Cardiac muscle cell (in vitro differentiated cells and primary cell): ENCODE measurements around the gene NLGN4X. TPM values are rescaled to one million over a fixed set of nuclear protein-coding genes. Genes with fewer than 3 reads are reported as not detected.
A peak's percentile ranks its signal among the peaks of the same experiment; 100 is the strongest.

Source experiments
- DNase-seq, 2 donors: peaks; one replicate each; pipeline versions ENCODE4 v3.0.0 to v3.0.0-alpha.2; 2010 to 2017; ENCODE audit warnings: low read depth in 1 of 2, low spot score in 1 of 2
- H3K27ac ChIP-seq: fragments of 200-600 bp; sonication (generic); 2 replicates; pipeline ENCODE4 v1.5.1; 2016
- H3K27me3 ChIP-seq: fragments of 200-600 bp; sonication (generic); 2 replicates; pipeline ENCODE4 v1.6.0; 2016; ENCODE audit warnings: control low read depth
- H3K36me3 ChIP-seq: fragments of 200-600 bp; sonication (generic); 2 replicates; pipeline ENCODE4 v1.5.1; 2016; ENCODE audit warnings: control low read depth
- H3K4me1 ChIP-seq: fragments of 200-600 bp; sonication (generic); 2 replicates; pipeline ENCODE4 v1.8.1; 2017; ENCODE audit warnings: low read depth, mild to moderate bottlenecking, mixed run types
- H3K4me3 ChIP-seq: fragments of 200-600 bp; sonication (generic); 2 replicates; pipeline ENCODE4 v1.5.1; 2016; ENCODE audit warnings: mild to moderate bottlenecking
- H3K9me3 ChIP-seq: fragments of 200-600 bp; sonication (generic); 2 replicates; pipeline ENCODE4 v1.5.1; 2017; ENCODE audit warnings: low read depth, mild to moderate bottlenecking, control low read depth
- CTCF ChIP-seq: IDR thresholded peaks from 2 replicates; pipeline ENCODE4 v1.5.1; 2012; ENCODE audit warnings: low read depth, mild to moderate bottlenecking, low read length
- polyA plus RNA-seq: library from polyadenylated mRNA; unstranded; fragments of >200 nt; fragmentation: Nextera tagmentation; extraction: Ambion mirVana; gene quantifications from 2 replicates; pipeline ENCODE4 v1.2.1, GENCODE V29; 2016
- total RNA-seq: library from RNA; depleted of rRNA; stranded (reverse); fragments of >200 nt; gene quantifications from 2 replicates; pipeline ENCODE4 v1.2.3, GENCODE V29; 2016

NLGN4X gene
- total and polyA plus RNA-seq, 2 experiments from 2014 or later: 4.2 to 6.9 TPM

GRCh38 chrX:6029014-6029413, 199.7 kb downstream of the NLGN4X start:
- Histone ChIP-seq H3K27me3 (no peaks in the 10 kb centered on the region), H3K27ac (no peak overlapping the region), H3K9me3 (no peaks in the 10 kb centered on the region), H3K36me3 (no peaks in the 10 kb centered on the region), H3K4me1 (no peaks in the 10 kb centered on the region), H3K4me3 (no peak overlapping the region)
- DNase-seq: no peak
- TF ChIP-seq CTCF: no peak

DNA sequence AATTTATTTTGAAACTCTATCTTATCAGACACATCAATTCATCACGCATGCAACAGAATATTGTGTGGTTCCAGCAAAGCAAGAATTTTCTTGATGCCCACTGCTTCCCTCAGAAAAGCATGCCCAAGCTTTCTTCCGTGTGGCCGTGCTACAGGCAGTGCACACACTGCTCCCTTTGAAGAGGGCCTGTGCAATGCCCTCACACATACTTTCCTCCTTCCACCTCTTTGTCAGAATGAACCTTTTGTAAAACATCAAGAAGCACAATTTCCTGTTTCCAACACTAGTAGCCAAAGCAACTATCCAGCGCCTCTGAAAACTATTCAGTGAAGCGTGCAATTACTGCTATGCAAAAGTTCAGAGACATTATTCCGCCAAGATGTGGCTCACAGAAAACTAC, 201.7 kb downstream of the NLGN4X start:
- no peak for TF ChIP-seq CTCF
- H3K4me3 ChIP-seq: no peak overlapping the region
- no peak for DNase-seq
- no peaks in the 10 kb centered on the region for H3K27me3 ChIP-seq
- H3K36me3 ChIP-seq: no peaks in the 10 kb centered on the region
- H3K27ac ChIP-seq: no peak overlapping the region
- H3K9me3 ChIP-seq: no peaks in the 10 kb centered on the region
- H3K4me1 ChIP-seq: no peaks in the 10 kb centered on the region

DNA sequence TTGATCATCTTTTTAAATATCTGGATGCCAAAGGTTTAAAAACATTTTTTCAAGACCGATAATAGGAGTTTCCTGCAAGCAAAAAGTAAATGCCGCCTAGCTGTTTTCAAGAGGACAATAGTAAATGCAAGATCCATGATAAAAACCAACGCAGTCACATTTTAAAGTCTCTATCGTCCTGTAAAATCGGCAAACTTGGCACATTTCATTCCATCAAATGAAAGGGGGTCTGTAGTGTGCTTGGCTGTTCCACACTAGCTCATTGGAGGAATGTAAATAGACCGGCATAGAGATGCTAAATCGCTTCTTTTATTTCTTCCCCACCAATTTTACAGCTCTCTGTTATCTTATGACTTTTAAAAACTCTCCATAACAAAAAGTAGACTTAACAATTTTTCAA, 202.2 kb downstream of the NLGN4X start:
- no peak overlapping the region for H3K27ac ChIP-seq
- TF ChIP-seq CTCF: no peak
- no peak overlapping the region for H3K4me3 ChIP-seq

GRCh38 chrX:6024204-6024603, 204.5 kb downstream of the NLGN4X start:
- H3K36me3 ChIP-seq: no peaks in the 10 kb centered on the region
- no peak for DNase-seq
- no peaks in the 10 kb centered on the region for H3K9me3 ChIP-seq
- H3K27me3 ChIP-seq: no peaks in the 10 kb centered on the region
- no peaks in the 10 kb centered on the region for H3K4me1 ChIP-seq
- no peak for TF ChIP-seq CTCF
- H3K4me3 ChIP-seq: no peak overlapping the region
- no peak overlapping the region for H3K27ac ChIP-seq

More for the DNA sequence above, 202.2 kb downstream of the NLGN4X start:
- Histone ChIP-seq H3K4me1 (no peaks in the 10 kb centered on the region), H3K9me3 (no peaks in the 10 kb centered on the region), H3K27me3 (no peaks in the 10 kb centered on the region), H3K36me3 (no peaks in the 10 kb centered on the region)
- DNase-seq: no peak

- H3K9me3 ChIP-seq: no peaks in the 10 kb centered on the region
- H3K27me3 ChIP-seq: no peaks in the 10 kb centered on the region
- TF ChIP-seq CTCF: peak; percentile 37
- no peaks in the 10 kb centered on the region for H3K4me1 ChIP-seq
- H3K27ac ChIP-seq: no peak overlapping the region
- H3K4me3 ChIP-seq: no peak overlapping the region
- H3K36me3 ChIP-seq: no peaks in the 10 kb centered on the region
- peak; percentile 2 to 66 for DNase-seq
These were observed 207.2 kb downstream of the NLGN4X start for GRCh38 chrX:6021316-6022091.
